CD14-positive monocyte (primary cell): ENCODE measurements around the gene TRPV5. TPM values are rescaled to one million over a fixed set of nuclear protein-coding genes. Genes with fewer than 3 reads are reported as not detected.

ENCODE experiments used
- DNase-seq, 3 donors: peaks; one replicate each; pipeline ENCODE4 v3.0.0-alpha.2; 2011 to 2022
- H2AFZ ChIP-seq: 2 replicates; pipeline ENCODE4 v1.6.0; 2012; ENCODE audit warnings: mild to moderate bottlenecking, low read depth, low read length, inconsistent platforms; ENCODE audit not compliant: insufficient read depth, poor library complexity, severe bottlenecking
- H3K27ac ChIP-seq, 2 donors: 1 replicate in 1 of 2; 2 replicates in 1 of 2; pipeline ENCODE4 v1.5.1; 2012 to 2013; ENCODE audit warnings: low read length in 2 of 2, control low read depth in 1 of 2, inconsistent platforms in 1 of 2, low read depth in 1 of 2, mild to moderate bottlenecking in 1 of 2
- H3K27me3 ChIP-seq, 2 donors: one replicate each; pipeline versions ENCODE4 v1.6.0 to v1.6.1; 2011 to 2013; ENCODE audit warnings: low read length in 2 of 2; ENCODE audit not compliant: control insufficient read depth in 2 of 2, insufficient read depth in 2 of 2
- H3K36me3 ChIP-seq, 2 donors: replicated peaks in 1 of 2; 1 replicate in 1 of 2; 2 replicates in 1 of 2; pipeline versions ENCODE4 v1.5.1 to v1.6.1; 2012 to 2013; ENCODE audit warnings: low read length in 2 of 2, control low read depth in 1 of 2, inconsistent platforms in 1 of 2, mild to moderate bottlenecking in 1 of 2; ENCODE audit not compliant: insufficient read depth in 2 of 2, control insufficient read depth in 1 of 2
- H3K4me1 ChIP-seq, 2 donors: 1 replicate in 1 of 2; 2 replicates in 1 of 2; pipeline versions ENCODE4 v1.5.1 to v1.6.1; 2012 to 2013; ENCODE audit warnings: low read length in 2 of 2, control low read depth in 1 of 2, inconsistent platforms in 1 of 2, mild to moderate bottlenecking in 1 of 2, moderate library complexity in 1 of 2; ENCODE audit not compliant: insufficient read depth in 2 of 2, control insufficient read depth in 1 of 2
- H3K4me2 ChIP-seq: replicated peaks from 2 replicates; pipeline ENCODE3; 2012; ENCODE audit warnings: low read length, moderate library complexity, mild to moderate bottlenecking; ENCODE audit not compliant: poor library complexity, severe bottlenecking; ENCODE audit errors: extremely low read depth
- H3K4me3 ChIP-seq, 3 experiments: fragments of 200-600 bp in 1 of 3; sonication (generic) in 1 of 3; replicated peaks in 1 of 3; 1 replicate in 2 of 3; 2 replicates in 1 of 3; pipeline ENCODE4 v1.5.1; 2011 to 2013; ENCODE audit warnings: low read length in 3 of 3, mild to moderate bottlenecking in 3 of 3, control low read depth in 2 of 3, low read depth in 2 of 3, inconsistent platforms in 1 of 3, moderate library complexity in 1 of 3
- H3K79me2 ChIP-seq: 2 replicates; pipeline ENCODE4 v1.6.0; 2012; ENCODE audit warnings: mild to moderate bottlenecking, control low read depth, inconsistent platforms, low read length, moderate library complexity; ENCODE audit not compliant: insufficient read depth
- H3K9ac ChIP-seq: 2 replicates; pipeline ENCODE4 v1.6.0; 2017; ENCODE audit warnings: low read length, mild to moderate bottlenecking; ENCODE audit not compliant: insufficient read depth, poor library complexity, severe bottlenecking
- H3K9me3 ChIP-seq, 2 donors: replicated peaks in 1 of 2; 1 replicate in 1 of 2; 2 replicates in 1 of 2; pipeline versions ENCODE4 v1.5.1 to v1.6.1; 2012 to 2013; ENCODE audit warnings: low read length in 2 of 2, control low read depth in 1 of 2; ENCODE audit not compliant: control insufficient read depth in 1 of 2, insufficient read depth in 1 of 2
- H4K20me1 ChIP-seq: 2 replicates; pipeline ENCODE4 v1.6.0; 2012; ENCODE audit warnings: mild to moderate bottlenecking, low read length, control low read depth, moderate library complexity; ENCODE audit not compliant: insufficient read depth
- H3K27ac Mint-ChIP-seq, 7 donors: one replicate each; pipeline ENCODE4 v1.8.0; 2020; ENCODE audit warnings: mild to moderate bottlenecking in 7 of 7, mixed read lengths in 7 of 7, moderate library complexity in 6 of 7, inconsistent platforms in 2 of 7
- H3K27me3 Mint-ChIP-seq, 3 donors: one replicate each; pipeline ENCODE4 v1.8.0; 2021 to 2022; ENCODE audit warnings: low read depth in 3 of 3, mild to moderate bottlenecking in 3 of 3, mixed read lengths in 3 of 3, moderate library complexity in 3 of 3, inconsistent platforms in 1 of 3
- H3K36me3 Mint-ChIP-seq, 2 donors: one replicate each; pipeline ENCODE4 v1.8.0; 2020; ENCODE audit warnings: mixed read lengths in 2 of 2, inconsistent platforms in 1 of 2, mild to moderate bottlenecking in 1 of 2
- H3K4me1 Mint-ChIP-seq: one replicate; pipeline ENCODE4 v1.8.0; 2020; ENCODE audit warnings: mild to moderate bottlenecking, mixed read lengths
- H3K4me3 Mint-ChIP-seq, 2 donors: one replicate each; pipeline ENCODE4 v1.8.0; 2020; ENCODE audit warnings: mild to moderate bottlenecking in 2 of 2, mixed read lengths in 2 of 2, moderate library complexity in 1 of 2
- H3K9me3 Mint-ChIP-seq, 7 donors: one replicate each; pipeline ENCODE4 v1.8.0; 2020 to 2022; ENCODE audit warnings: mixed read lengths in 7 of 7, mild to moderate bottlenecking in 6 of 7, moderate library complexity in 6 of 7, inconsistent platforms in 2 of 7
- CTCF ChIP-seq: fragments of 200-600 bp; IDR thresholded peaks from one replicate; pipeline ENCODE4 v1.8.0; 2022; ENCODE audit warnings: antibody characterized with exemption, mild to moderate bottlenecking
- WGBS: methylation state at CpG from one replicate; pipeline ENCODE4 v1.1.5; 2013; ENCODE audit warnings: missing lambda C conversion rate; ENCODE audit not compliant: insufficient coverage; 5-methylcytosine and 5-hydroxymethylcytosine counted together
- intact Hi-C, 2 donors: fragments of 100-400 bp; cut with micrococcal nuclease; formaldehyde crosslinking; loops; one replicate each; pipeline versions ENCODE4 v1.15.0 to v1.15.1; 2023
- polyA plus RNA-seq, 3 donors: library from polyadenylated mRNA; depleted of rRNA in 1 of 3; unstranded in 2 of 3; stranded (reverse) in 1 of 3; fragments of 300-500 nt in 2 of 3; fragments of >200 nt in 1 of 3; fragmentation: Illumina TruSeq in 2 of 3; gene quantifications; 1 replicate in 2 of 3; 2 replicates in 1 of 3; pipeline ENCODE4 v1.2.3, GENCODE V29; 2012 to 2021

The TRPV5 gene
- polyA plus RNA-seq, 3 donors: not detected

- H3K36me3 Mint-ChIP-seq: no peaks in the 10 kb centered on the region
- no peak for TF ChIP-seq CTCF
Measured at GRCh38 chr7:142963993-142964392, 30.4 kb upstream of the TRPV5 start.

GRCh38 chr7:142962991-142963390 lies 29.4 kb upstream of the TRPV5 start:
- H3K4me1 Mint-ChIP-seq: peaks cover 2% of the 10 kb centered on the region
- H3K27ac ChIP-seq: no peak overlapping the region
- H3K27me3 ChIP-seq: no peaks in the 10 kb centered on the region
- DNase-seq: no peak
- peak overlapping the region in 1 of 7 donors; percentile 68 for H3K27ac Mint-ChIP-seq
- WGBS: 100% methylated on average over 1 of the region's 1 CpG
- H3K9me3 ChIP-seq: no peaks in the 10 kb centered on the region
- no peak overlapping the region for H3K4me3 ChIP-seq
- no peaks in the 10 kb centered on the region for H3K36me3 ChIP-seq
- no peaks in the 10 kb centered on the region for H3K36me3 Mint-ChIP-seq
- H2AFZ ChIP-seq: no peak overlapping the region
- no peak for TF ChIP-seq CTCF
- H3K9ac ChIP-seq: no peak overlapping the region
- no peak overlapping the region for H3K4me2 ChIP-seq
- peaks cover 0 to 2% (median 0%) of the 10 kb centered on the region in 7 donors for H3K9me3 Mint-ChIP-seq
- no peaks in the 10 kb centered on the region for H4K20me1 ChIP-seq
- H3K4me1 ChIP-seq: no peaks in the 10 kb centered on the region
- H3K27me3 Mint-ChIP-seq: peaks cover 6 to 14% (median 10%) of the 10 kb centered on the region in 3 donors
- intact Hi-C loops: no loop called here
- no peaks in the 10 kb centered on the region for H3K79me2 ChIP-seq
- H3K4me3 Mint-ChIP-seq: no peak overlapping the region

More at GRCh38 chr7:142963993-142964392, 30.4 kb upstream of the TRPV5 start:
- H3K27me3 ChIP-seq: no peaks in the 10 kb centered on the region
- H3K9ac ChIP-seq: no peak overlapping the region
- H3K9me3 ChIP-seq: no peaks in the 10 kb centered on the region
- Mint-ChIP-seq H3K9me3 (peaks cover 0 to 2% (median 0%) of the 10 kb centered on the region in 7 donors), H3K4me1 (peaks cover 9% of the 10 kb centered on the region), H3K4me3 (no peak overlapping the region), H3K27ac (no peak overlapping the region), H3K27me3 (peaks cover 6 to 12% (median 8%) of the 10 kb centered on the region in 3 donors)
- H3K79me2 ChIP-seq: no peaks in the 10 kb centered on the region
- no peak for DNase-seq
- H3K4me2 ChIP-seq: no peak overlapping the region
- H4K20me1 ChIP-seq: no peaks in the 10 kb centered on the region
- no peaks in the 10 kb centered on the region for H3K36me3 ChIP-seq
- H3K4me3 ChIP-seq: no peak overlapping the region
- peaks cover 7 to 8% of the 10 kb centered on the region in 2 donors for H3K4me1 ChIP-seq
- no peak overlapping the region for H2AFZ ChIP-seq
- no peak overlapping the region for H3K27ac ChIP-seq
- intact Hi-C loops: no loop called here
- WGBS: 92% methylated on average over 2 of the region's 2 CpGs
